GM19023 (cell line): ENCODE measurements around the gene LIN7B.
"Not testable (repeated sequence)": the region's sequence is repeated elsewhere in the genome, so short reads cannot be mapped to it uniquely, and the experiment has no call there.

ENCODE experiments used
- ATAC-seq: cut with Tn5 transposase; IDR thresholded peaks from one replicate; pipeline ENCODE4 v1.9.1; 2021; ENCODE audit warnings: mild to moderate bottlenecking, moderate library complexity; ENCODE audit not compliant: unreplicated experiment

LIN7B gene

DNA sequence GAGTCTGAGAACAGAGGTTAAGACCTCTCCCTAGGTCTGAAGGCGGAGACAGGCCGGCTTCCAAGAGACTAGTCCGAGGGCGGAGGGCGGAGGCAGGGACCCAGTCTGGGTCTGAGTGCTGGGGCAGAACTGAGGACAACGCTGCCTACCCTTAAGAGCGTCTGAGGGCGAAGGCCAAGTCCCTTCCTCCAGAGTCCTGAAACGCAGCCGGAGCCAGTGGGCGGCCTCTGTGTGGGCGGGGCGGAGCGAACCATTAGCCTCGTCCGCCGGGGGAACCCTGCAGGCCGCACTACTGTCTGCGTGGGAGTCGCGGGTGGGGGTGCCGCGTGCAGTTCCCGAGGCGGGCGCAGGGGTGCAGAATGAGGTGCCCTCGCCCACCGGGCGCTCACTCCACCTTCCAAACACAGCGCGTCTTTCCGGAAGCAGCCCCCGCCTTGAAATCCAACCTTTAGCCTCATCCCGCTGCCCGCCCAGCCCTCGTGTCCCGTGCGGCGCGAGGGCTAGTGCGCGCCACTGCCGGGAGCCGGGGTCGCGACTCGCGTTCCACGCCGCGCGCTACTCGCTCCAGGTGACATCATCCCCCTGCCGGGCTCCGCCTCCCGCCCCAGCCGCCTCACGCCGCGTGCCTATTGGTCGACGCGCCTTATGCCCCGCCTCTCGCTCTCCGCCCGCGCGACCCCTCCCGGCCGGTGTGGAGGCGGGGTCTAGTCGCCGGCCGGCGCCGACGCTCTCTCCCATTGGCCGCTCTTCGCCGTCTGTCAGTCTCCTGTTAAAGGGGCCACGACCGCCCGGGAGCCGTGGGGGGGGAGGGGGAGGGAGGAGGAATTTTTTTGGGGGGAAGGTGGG lies 4.6 kb downstream of the LIN7B start, which contains the start of gene C19orf73:
TSS of gene C19orf73 (minus strand) at position 579 of the 846 bp plus-strand sequence. CDS start at position 458, 121 bp downstream.
- ATAC-seq, result peak; percentile 72

- ATAC-seq, result no peak
Observed at GRCh38 chr19:49119411-49120324, 5.5 kb downstream of the LIN7B start, which contains the start of gene PPFIA3. TSS of gene PPFIA3 (plus strand) at chr19:49119544. CDS start at chr19:49127874, 8,330 bp downstream.

- ATAC-seq, result no peak
Observed at GRCh38 chr19:49120325-49120683, 6.1 kb downstream of the LIN7B start.

DNA sequence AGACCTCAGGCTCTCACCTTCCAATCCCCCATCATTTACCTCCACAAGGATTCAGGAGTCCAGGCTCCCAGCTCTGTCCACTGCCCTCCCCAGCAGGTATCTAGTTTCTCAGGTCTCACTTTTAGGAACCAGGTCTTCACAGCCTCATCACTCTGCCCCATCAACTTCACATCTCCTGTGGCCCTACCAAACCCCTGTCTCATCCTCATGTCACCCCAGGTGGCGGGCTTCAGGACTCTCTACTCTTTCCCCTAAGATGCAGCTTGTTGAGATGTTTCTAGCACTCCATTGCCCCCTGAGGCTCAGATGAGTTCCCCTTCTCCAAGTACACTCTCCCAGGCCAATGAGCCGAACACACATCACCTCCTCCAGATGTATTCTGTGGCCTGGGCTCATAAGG lies 6.7 kb downstream of the LIN7B start:
- no peak for ATAC-seq

DNA sequence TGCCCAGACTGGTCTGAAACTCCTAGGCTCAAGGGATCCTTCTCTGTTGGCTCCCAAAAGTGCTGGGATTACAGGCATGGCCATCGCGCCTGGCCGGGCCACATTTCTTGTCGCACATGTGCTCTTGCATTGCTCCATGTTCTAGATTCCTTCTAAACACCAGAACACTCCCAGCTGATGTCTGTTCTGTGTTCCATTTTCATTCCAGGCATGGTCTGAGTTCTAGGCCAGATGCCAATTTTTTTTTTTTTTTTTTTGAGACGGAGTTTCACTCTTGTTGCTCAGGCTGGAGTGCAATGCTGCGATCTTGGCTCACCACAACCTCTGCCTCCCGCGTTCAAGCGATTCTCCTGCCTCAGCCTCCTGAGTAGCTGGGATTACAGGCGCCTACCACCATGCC lies 7.7 kb downstream of the LIN7B start:
- not testable (repeated sequence) for ATAC-seq

- not testable (repeated sequence) for ATAC-seq
Observed at GRCh38 chr19:49123285-49123684, 9.1 kb downstream of the LIN7B start.

DNA sequence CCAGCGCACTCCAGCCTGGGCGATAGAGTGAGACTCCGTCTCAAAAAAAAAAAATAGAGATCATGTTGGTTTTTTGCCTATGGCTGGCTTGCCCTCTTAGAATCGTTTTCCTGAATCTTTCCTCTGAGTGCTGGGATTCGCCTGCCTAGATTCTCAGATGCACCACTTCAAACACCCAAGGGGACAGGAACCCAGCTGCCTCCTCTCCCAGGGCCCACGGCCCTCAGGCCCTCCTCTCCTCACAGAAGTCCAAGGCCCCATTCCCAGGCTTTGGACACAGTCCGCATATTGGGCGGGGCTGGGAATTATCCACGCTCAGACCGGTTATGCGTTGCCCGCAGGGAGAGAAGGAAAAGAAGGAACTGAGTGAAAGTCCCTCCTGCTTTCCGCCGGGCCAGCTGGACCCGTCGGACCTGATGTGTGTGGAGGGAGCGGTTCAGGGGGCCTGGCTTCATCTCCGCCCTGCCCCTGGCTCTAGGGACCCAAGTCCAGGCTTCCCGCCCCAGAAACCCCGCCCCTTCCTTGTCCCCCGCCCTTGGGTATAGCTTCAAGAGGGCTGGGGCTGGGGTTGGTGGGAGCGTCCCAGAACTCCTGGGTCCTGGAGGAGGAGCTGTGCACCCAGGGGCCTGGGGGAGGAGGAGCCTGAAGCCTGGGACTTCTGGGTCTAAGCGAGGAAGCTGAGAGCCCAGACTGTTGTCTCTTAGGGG lies 11.0 kb downstream of the LIN7B start:
- ATAC-seq, result no peak

- ATAC-seq, result no peak
Observed at GRCh38 chr19:49126575-49126974, 12.4 kb downstream of the LIN7B start.

DNA sequence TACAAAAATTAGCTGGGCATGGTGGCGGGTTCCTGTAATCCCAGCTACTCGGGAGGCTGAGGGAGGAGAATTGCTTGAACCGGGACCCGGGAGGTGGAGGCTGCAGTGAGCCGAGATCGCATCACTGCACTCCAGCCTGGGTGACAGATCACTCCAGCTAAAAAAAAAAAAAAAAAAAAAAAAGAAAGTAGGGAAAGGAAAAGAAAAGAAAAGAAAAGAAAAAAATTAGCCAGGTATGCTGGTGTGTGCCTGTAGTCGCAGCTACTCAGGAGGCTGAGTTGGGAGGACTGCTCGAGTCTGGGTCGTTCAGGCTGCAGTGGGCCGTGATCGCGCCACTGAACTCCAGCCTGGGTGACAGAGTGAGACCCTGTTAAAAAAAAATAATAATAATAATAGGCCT lies 13.1 kb downstream of the LIN7B start:
- not testable (repeated sequence) for ATAC-seq

- peak; percentile 87 for ATAC-seq
Observed at GRCh38 chr19:49127674-49128544, 13.7 kb downstream of the LIN7B start.

- ATAC-seq, result no peak
Observed at GRCh38 chr19:49128545-49129237, 14.5 kb downstream of the LIN7B start.

DNA sequence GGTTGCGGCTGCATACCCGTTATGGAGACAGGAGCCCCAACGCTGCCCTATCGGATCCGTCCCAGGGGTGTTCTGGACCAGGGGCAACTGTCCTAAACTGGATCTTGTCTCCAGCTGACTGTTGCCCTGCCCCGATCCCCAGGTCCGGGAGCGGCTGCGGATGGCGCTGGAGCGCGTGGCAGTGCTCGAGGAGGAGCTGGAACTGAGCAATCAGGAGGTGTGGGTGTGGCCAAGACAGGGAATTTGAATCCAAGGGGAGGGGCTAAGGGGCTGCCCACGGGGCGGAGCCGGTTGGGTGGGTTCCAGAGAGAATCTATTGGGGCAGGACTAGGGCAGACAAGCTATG lies 15.0 kb downstream of the LIN7B start:
- no peak for ATAC-seq

GRCh38 chr19:49130325-49130724 lies 16.2 kb downstream of the LIN7B start:
- no peak for ATAC-seq

DNA sequence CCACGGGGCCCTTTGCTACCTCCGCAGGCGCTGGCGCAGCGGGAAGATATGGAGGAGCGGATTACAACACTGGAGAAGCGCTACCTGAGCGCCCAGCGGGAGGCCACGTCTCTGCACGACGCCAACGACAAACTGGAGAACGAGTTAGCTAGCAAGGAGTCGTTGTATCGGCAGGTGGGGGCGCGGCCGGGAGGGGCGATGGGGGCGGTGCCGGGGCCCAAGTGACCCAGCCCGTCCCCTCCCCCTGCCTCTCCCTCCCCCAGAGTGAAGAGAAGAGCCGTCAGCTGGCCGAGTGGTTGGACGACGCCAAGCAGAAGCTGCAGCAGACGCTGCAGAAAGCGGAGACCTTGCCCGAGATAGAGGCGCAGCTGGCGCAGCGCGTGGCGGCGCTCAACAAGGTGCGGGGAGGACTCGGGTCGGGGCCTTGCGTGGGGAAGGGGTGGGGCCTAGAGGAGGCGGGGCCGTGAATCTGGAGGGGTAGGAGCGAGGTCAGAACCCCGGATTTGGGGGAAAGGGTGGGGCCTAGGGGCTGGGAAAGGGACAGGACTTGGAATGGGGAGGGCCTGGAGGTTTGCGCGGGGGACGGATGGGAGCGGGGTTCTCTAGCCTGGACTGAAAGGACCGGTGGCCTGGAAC lies 18.9 kb downstream of the LIN7B start:
- no peak for ATAC-seq

DNA sequence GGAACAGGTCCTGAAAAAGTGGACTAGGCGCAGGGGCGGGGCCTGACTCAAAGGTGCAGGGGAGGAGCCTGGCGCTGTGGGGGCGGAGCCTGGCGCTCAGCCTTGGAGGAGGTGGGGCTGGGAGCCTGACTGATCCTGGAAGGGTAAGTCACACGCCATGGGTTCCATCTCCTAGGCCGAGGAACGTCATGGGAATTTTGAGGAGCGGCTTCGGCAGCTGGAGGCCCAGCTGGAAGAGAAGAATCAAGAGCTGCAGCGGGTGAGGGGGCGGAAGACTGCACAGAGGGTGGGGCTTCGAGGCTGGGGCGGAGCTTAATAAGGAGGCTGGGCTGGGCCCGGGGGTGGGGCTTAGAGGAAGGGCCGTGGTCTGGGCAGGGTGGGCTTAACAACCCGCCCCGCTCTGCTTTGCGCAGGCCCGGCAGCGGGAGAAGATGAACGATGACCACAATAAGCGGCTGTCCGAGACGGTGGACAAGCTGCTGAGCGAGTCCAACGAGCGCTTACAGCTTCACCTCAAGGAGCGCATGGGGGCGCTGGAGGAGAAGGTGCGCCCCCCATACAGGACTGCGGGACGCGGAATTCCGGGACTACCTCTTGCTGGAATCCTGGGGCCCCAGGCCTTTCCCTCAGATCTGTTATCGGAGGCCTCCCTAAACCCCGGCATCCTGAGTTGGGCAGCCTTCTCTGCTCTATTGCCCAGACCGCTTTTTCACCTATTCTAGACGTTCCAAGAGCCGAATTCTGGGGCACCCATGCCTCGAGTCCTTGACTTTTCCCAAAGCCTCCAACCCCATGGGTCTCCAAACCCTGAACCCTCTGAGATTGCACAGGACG lies 19.7 kb downstream of the LIN7B start:
- ATAC-seq, result no peak

- no peak for ATAC-seq
Observed at GRCh38 chr19:49135686-49136085, 21.5 kb downstream of the LIN7B start.

- ATAC-seq, result no peak
Observed at GRCh38 chr19:49136771-49137171, 22.6 kb downstream of the LIN7B start.

- no peak for ATAC-seq
Observed at GRCh38 chr19:49140951-49141350, 26.8 kb downstream of the LIN7B start.
